ENCODE results near the gene ARID3C. TPM values are rescaled to one million over a fixed set of nuclear protein-coding genes. Genes with fewer than 3 reads are reported as not detected.

Gene ARID3C
- total RNA-seq, 2 experiments from 2014 or later = 0.38 to 1.9 TPM

DNA sequence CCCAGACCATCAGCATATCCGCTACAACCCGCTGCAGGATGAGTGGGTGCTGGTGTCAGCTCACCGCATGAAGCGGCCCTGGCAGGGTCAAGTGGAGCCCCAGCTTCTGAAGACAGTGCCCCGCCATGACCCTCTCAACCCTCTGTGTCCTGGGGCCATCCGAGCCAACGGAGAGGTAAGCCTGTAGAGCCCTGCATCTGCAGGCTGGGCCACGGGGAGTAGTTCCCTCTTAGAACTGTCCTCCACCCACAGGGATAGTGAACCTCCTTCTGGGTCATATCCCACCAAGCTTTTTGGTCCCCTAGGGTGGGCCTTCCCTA lies 18.2 kb upstream of the ARID3C start:
- H3K4me3 ChIP-seq (ENCODE audit: low read depth, low read length, poor library complexity, severe bottlenecking) = peak overlapping the region; percentile 80
- no peaks in the 10 kb centered on the region for H4K20me1 ChIP-seq (ENCODE audit: insufficient read depth, low read length)
- peak overlapping the region; percentile 77; the same call in 1 of the 2 replicates for H2AFZ ChIP-seq (ENCODE audit: low read length)
- CTCF ChIA-PET (ENCODE audit: unreplicated experiment) = interaction anchor here (0.6 to 3.5 kb wide), 5 partner anchors 10 to 40 kb away, joined by 3 to 35 read pairs (median 6); partner anchors contain the start of genes CCL27 and SIGMAR1
- intact Hi-C loops (cut with micrococcal nuclease; ENCODE audit: unreplicated experiment) = no loop called here
- TF ChIP-seq, protein P1, sequence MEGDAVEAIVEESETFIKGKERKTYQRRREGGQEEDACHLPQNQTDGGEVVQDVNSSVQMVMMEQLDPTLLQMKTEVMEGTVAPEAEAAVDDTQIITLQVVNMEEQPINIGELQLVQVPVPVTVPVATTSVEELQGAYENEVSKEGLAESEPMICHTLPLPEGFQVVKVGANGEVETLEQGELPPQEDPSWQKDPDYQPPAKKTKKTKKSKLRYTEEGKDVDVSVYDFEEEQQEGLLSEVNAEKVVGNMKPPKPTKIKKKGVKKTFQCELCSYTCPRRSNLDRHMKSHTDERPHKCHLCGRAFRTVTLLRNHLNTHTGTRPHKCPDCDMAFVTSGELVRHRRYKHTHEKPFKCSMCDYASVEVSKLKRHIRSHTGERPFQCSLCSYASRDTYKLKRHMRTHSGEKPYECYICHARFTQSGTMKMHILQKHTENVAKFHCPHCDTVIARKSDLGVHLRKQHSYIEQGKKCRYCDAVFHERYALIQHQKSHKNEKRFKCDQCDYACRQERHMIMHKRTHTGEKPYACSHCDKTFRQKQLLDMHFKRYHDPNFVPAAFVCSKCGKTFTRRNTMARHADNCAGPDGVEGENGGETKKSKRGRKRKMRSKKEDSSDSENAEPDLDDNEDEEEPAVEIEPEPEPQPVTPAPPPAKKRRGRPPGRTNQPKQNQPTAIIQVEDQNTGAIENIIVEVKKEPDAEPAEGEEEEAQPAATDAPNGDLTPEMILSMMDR (conservative IDR thresholded peaks at IDR 0.05; ENCODE audit: low read length) = peak; percentile 5; the same call in 1 of the 2 replicates
- TF ChIP-seq EZH2phosphoT487 (IDR thresholded peaks at IDR 0.05; ENCODE audit: borderline replicate concordance, low read depth, low read length) = no peak
- no peaks in the 10 kb centered on the region for H3K9me3 ChIP-seq (ENCODE audit: low read length)
- H3K4me1 ChIP-seq (ENCODE audit: insufficient read depth, low read length, poor library complexity, severe bottlenecking) = peaks cover 25% of the 10 kb centered on the region
- POLR2A ChIA-PET = interaction anchor here (0.6 to 5.2 kb wide), 6 partner anchors 11 to 514 kb away, joined by 3 to 66 read pairs (median 4); partner anchors contain the start of gene SIGMAR1
- peaks cover 11% of the 10 kb centered on the region; the same call in 1 of the 2 replicates for H3K79me2 ChIP-seq (ENCODE audit: insufficient read depth, low read depth, low read length)
- BruUV-seq (replicated peaks) = no TSS peak
- no peak for DNase-seq (ENCODE audit: low spot score)
- peak overlapping the region; percentile 84 for H3K4me2 ChIP-seq (ENCODE audit: low read length)
- peak overlapping the region; percentile 65 for H3K27ac ChIP-seq (ENCODE audit: low read depth, low read length, poor library complexity, severe bottlenecking)
- H3K36me3 ChIP-seq (ENCODE audit: insufficient read depth, low read length) = peaks cover 23% of the 10 kb centered on the region
- H3K9me2 ChIP-seq (ENCODE audit: insufficient read depth, low read length) = no peaks in the 10 kb centered on the region

DNA sequence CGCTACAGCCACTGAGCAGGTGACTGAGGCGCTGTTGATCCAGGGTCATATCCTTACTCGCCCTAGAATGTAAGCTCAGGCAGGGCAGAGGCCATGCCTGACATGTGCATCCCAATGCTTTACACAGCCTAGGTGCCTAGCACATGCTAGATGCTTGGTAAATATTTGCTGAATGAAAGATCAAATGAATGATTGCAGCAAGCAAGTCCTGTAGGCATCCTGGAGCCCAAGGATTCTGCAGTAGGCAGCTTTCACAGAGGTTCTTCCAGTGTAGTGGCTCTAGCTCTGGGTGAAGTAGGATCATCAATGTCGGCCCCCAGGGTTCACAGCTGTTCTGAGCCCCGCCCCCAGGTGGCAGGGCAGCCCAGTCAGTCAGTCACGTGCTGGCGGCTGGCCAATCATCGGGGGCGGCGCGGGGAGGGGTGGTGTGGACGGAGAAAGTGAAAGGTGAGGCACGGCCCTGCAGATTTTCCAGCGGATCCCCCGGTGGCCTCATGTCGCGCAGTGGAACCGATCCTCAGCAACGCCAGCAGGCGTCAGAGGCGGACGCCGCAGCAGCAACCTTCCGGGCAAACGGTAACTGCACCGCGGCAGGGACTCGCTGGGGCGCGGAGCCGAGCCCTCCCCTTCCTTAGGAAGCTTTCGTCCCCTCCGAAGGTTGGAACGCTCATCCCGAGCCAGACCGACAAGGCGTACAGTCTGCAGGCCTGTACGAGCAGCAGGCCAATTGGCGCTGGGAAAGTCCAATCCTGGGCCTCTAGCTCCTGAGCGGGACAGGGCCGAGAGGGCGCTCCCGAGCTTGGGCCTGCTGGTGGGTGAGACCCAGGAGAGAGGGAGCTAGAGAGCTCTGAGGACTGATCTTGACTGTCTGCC lies 17.6 kb upstream of the ARID3C start, which contains the start of gene GALT:
Gene GALT, plus strand, starts transcription at position 465 of the 873 bp plus-strand sequence. Its CDS starts 30 bp downstream, at position 495.
- TSS peak; percentile 57 for BruUV-seq (replicated peaks)
- Histone ChIP-seq H3K9me2 (ENCODE audit: insufficient read depth, low read length) (no peaks in the 10 kb centered on the region), H3K4me2 (ENCODE audit: low read length) (peak within 1 kb of the TSS; percentile 84), H3K79me2 (ENCODE audit: insufficient read depth, low read depth, low read length) (peaks cover 11% of the 10 kb centered on the region; the same call in 1 of the 2 replicates), H3K27ac (ENCODE audit: low read depth, low read length, poor library complexity, severe bottlenecking) (peak within 1 kb of the TSS; percentile 65), H3K4me1 (ENCODE audit: insufficient read depth, low read length, poor library complexity, severe bottlenecking) (peaks cover 21% of the 10 kb centered on the region), H3K9me3 (ENCODE audit: low read length) (no peaks in the 10 kb centered on the region), H3K36me3 (ENCODE audit: insufficient read depth, low read length) (peaks cover 23% of the 10 kb centered on the region), H2AFZ (ENCODE audit: low read length) (peak within 1 kb of the TSS; percentile 77), H4K20me1 (ENCODE audit: insufficient read depth, low read length) (no peaks in the 10 kb centered on the region), H3K4me3 (ENCODE audit: low read depth, low read length, poor library complexity, severe bottlenecking) (peak within 1 kb of the TSS; percentile 80)
- ChIA-PET CTCF (ENCODE audit: unreplicated experiment) (interaction anchor here (0.5 to 3.5 kb wide), 8 partner anchors 9 to 515 kb away, joined by 3 to 35 read pairs (median 4); partner anchors contain the start of genes CCL27 and SIGMAR1), POLR2A (interaction anchor here (0.6 to 5.2 kb wide), 8 partner anchors 10 to 515 kb away, joined by 3 to 66 read pairs (median 4); partner anchors contain the start of genes ARID3C, DCTN3 and SIGMAR1)
- peak; percentile 93 for DNase-seq (ENCODE audit: low spot score)
- TF ChIP-seq, protein P1 (conservative IDR thresholded peaks at IDR 0.05; ENCODE audit: low read length) = peak; percentile 80
- TF ChIP-seq EZH2phosphoT487 (IDR thresholded peaks at IDR 0.05; ENCODE audit: borderline replicate concordance, low read depth, low read length) = no peak
- intact Hi-C loops (cut with micrococcal nuclease; ENCODE audit: unreplicated experiment) = loop anchor here (1.0 kb wide), 2 partner anchors 8 to 19 kb away; no protein-coding TSS in a partner anchor

Data from OCI-LY7 (cell line).